Measurements from ENCODE around the gene GNB4. TPM values are rescaled to one million over a fixed set of nuclear protein-coding genes. Genes with fewer than 3 reads are reported as not detected.

The GNB4 gene
- total RNA-seq, 4 donors from 2014 or later, result 10.4 to 30.3 (median 19.7) TPM

DNA sequence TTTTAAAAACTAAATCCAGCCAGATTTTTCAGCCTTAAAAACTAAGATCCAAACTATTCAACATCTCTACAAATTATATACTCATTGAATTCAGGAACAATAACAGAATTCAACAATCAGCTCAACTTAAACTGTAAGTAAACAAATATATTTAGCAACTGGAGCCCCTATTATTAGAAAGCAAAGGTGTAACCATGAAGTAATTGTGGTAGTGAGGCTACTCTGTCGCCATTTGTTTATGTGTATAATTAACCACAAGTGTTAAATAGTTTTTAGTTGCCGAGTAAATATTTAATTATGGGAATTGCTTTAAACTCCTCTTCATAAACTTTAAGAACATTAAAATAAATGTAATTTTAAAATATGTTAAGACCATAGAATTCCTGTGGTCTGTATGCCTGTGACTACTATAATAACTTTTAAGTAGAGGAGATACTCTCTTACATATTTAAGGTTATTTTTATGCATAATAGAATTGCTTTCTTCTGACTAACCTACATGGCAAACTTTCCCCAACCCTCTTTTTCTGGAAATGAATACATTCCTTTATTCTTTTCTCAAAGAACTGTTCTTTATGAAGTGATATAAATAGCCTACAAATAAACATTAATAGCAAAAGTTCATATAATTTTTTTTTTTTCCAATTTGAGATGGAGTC, 52.6 kb downstream of the GNB4 start:
- H3K9me3 ChIP-seq, result no peaks in the 10 kb centered on the region
- intact Hi-C loops (cut with DNase I), result no loop called here
- no peaks in the 10 kb centered on the region for H3K4me1 ChIP-seq
- no peak overlapping the region for H3K27ac ChIP-seq
- WGBS, 2 donors, result 78 to 85% methylated on average over 2 of the region's 2 CpGs
- TF ChIP-seq, protein P1, sequence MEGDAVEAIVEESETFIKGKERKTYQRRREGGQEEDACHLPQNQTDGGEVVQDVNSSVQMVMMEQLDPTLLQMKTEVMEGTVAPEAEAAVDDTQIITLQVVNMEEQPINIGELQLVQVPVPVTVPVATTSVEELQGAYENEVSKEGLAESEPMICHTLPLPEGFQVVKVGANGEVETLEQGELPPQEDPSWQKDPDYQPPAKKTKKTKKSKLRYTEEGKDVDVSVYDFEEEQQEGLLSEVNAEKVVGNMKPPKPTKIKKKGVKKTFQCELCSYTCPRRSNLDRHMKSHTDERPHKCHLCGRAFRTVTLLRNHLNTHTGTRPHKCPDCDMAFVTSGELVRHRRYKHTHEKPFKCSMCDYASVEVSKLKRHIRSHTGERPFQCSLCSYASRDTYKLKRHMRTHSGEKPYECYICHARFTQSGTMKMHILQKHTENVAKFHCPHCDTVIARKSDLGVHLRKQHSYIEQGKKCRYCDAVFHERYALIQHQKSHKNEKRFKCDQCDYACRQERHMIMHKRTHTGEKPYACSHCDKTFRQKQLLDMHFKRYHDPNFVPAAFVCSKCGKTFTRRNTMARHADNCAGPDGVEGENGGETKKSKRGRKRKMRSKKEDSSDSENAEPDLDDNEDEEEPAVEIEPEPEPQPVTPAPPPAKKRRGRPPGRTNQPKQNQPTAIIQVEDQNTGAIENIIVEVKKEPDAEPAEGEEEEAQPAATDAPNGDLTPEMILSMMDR (IDR thresholded peaks at IDR 0.05), result no peak
- TF ChIP-seq POLR2A (IDR thresholded peaks at IDR 0.05), result no peak
- no peak overlapping the region for H3K4me3 ChIP-seq
- no peak for DNase-seq
- H3K27me3 ChIP-seq, result no peaks in the 10 kb centered on the region
- H3K36me3 ChIP-seq, result peaks cover 0 to 83% (median 4%) of the 10 kb centered on the region in 3 donors

DNA sequence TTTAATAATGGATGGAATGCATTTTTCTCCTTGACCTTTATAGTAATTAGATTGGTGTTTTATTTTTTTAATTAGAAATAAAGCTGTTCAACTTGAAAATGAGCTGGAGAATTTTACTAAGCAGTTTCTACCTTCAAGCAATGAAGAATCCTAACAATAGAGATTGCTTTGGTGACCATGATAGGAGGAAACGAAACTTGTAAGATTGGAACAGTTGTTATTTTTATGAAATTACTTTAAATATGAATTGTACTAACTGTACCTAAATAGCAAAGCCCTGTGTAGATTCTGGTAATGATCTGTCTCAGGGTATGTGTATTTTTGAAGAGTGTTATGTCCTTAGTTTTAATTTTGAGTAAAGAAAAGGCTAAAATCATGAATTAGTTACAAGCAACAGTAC, 59.4 kb downstream of the GNB4 start:
- DNase-seq, result no peak
- no peaks in the 10 kb centered on the region for H3K4me1 ChIP-seq
- WGBS, 2 donors, result 83 to 88% methylated on average over 1 of the region's 1 CpG
- H3K4me3 ChIP-seq, result no peak overlapping the region
- TF ChIP-seq POLR2A (IDR thresholded peaks at IDR 0.05), result no peak
- TF ChIP-seq, protein P1 (IDR thresholded peaks at IDR 0.05), result no peak
- no peak overlapping the region for H3K27ac ChIP-seq
- H3K36me3 ChIP-seq, result peaks cover 5 to 90% (median 6%) of the 10 kb centered on the region in 3 donors
- H3K9me3 ChIP-seq, result no peaks in the 10 kb centered on the region
- intact Hi-C loops (cut with DNase I), result no loop called here
- H3K27me3 ChIP-seq, result no peaks in the 10 kb centered on the region

DNA sequence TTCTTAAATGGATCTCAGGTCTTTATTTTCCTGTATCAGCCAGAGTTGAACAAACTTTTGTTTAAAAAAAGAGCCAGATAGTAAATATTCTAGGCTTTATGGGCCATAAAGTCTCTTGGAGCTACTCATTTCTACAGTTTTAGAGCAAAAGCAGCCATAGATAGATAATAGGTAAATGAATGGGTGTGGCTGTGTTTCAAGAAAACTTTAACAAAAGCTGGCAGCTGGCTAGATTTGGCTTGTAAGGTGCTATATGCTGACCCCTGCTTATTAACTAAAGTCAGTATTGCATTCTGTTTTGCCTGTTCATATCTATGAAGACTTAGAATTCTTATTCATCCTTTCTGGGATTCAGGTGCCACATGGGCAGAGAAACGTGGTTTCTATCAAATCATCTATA, 74.8 kb downstream of the GNB4 start:
- H3K4me3 ChIP-seq, result no peak overlapping the region
- no peaks in the 10 kb centered on the region for H3K4me1 ChIP-seq
- DNase-seq, result no peak
- intact Hi-C loops (cut with DNase I), result no loop called here
- WGBS, 2 donors, result 91 to 94% methylated on average over 1 of the region's 1 CpG
- H3K36me3 ChIP-seq, result peaks cover 10 to 93% (median 15%) of the 10 kb centered on the region in 3 donors
- H3K27ac ChIP-seq, result no peak overlapping the region
- no peaks in the 10 kb centered on the region for H3K27me3 ChIP-seq
- no peaks in the 10 kb centered on the region for H3K9me3 ChIP-seq
- TF ChIP-seq, protein P1 (IDR thresholded peaks at IDR 0.05), result no peak
- no peak for TF ChIP-seq POLR2A (IDR thresholded peaks at IDR 0.05)

DNA sequence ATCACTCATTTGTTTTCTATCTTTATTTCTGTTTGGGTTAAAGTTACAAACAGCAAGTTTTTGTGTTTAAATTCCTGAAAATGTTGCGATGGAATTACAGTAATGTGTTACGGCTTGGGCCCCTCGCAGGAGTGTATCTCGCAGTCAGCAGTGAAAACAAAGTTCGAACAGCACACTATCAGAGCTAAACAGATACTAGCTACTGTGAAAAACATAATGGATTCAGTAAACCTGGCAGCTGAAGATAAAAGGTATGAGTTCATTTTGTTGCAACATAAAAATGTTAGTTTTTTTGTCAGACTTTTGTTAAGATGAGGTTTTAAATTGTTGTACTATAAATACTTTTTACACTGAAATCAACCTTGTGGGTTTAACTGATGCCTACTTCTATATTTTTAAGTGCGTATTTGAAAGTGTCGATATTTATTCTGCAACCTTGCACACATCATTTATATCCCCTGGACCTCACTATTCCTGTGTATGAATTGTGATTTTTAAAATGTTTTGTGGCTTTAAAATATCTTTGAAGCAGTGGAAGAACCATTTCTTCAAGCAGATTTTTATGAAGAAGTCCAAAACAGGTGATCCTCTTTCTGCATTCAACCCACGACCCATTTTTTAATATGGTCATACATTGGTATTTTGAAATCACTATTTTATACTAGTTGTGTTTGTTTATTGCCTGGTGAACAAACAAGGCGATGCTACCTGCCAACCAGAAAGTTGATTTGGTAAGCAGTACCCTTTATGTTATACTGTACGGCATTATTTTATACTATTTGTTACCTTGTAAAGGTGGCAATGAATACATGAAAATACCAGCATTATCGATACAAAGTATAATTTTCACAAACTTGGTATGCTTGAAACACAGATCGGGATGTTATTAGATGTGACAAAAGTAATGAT, 75.9 kb downstream of the GNB4 start:
- 86 to 90% methylated on average over 12 of the region's 12 CpGs for WGBS, 2 donors
- Histone ChIP-seq H3K27ac (no peak overlapping the region), H3K9me3 (no peaks in the 10 kb centered on the region), H3K4me1 (no peaks in the 10 kb centered on the region), H3K36me3 (peaks cover 10 to 93% (median 13%) of the 10 kb centered on the region in 3 donors), H3K4me3 (no peak overlapping the region), H3K27me3 (no peaks in the 10 kb centered on the region)
- intact Hi-C loops (cut with DNase I), result no loop called here
- DNase-seq, result no peak
- TF ChIP-seq, protein P1 (IDR thresholded peaks at IDR 0.05), result no peak
- TF ChIP-seq POLR2A (IDR thresholded peaks at IDR 0.05), result no peak

DNA sequence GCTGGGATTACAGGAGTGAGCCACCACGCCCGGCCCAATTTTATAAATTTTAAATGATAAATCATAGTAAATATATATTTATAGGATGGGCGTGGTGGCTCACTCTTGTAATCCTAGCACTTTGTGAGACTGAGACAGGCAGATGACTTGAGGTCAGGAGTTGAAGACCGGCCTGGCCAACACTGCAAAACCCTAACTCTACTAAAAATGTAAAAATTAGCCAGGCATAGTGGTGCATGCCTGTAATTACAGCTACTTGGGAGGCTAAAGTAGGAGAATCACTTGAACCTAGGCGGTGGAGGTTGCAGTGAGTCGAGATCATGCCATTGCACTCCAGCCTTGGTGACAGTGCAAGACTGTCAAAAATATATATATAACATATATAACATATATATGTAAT, 77.3 kb downstream of the GNB4 start:
- Histone ChIP-seq H3K4me1 (no peaks in the 10 kb centered on the region), H3K36me3 (peaks cover 3 to 93% (median 6%) of the 10 kb centered on the region in 3 donors), H3K27ac (no peak overlapping the region), H3K9me3 (no peaks in the 10 kb centered on the region), H3K27me3 (no peaks in the 10 kb centered on the region), H3K4me3 (no peak overlapping the region)
- TF ChIP-seq, protein P1 (IDR thresholded peaks at IDR 0.05), result no peak
- 95 to 99% methylated on average over 6 of the region's 6 CpGs for WGBS, 2 donors
- intact Hi-C loops (cut with DNase I), result no loop called here
- DNase-seq, result no peak

All from esophagus squamous epithelium (tissue), 5 donors.